A673 (cell line): Measurements from ENCODE around the gene UBE2U. TPM values are rescaled to one million over a fixed set of nuclear protein-coding genes. Genes with fewer than 3 reads are reported as not detected.

Experiments
- BruUV-seq: library from RNA; stranded (reverse); fragments of 400-500 nt; replicated peaks from 2 replicates; lab custom pipeline; 2021; lab: Mats Ljungman, UMichigan
- CTCF ChIA-PET: fragments of 300-600 bp; sonication (Branson Sonifier 250); formaldehyde crosslinking; loops from one replicate; lab custom pipeline; 2022; ENCODE audit warnings: antibody characterized with exemption; lab: Charles Lee
- POLR2A ChIA-PET: fragments of 300-600 bp; sonication (Branson Sonifier 250); formaldehyde crosslinking; loops from one replicate; lab custom pipeline; 2022; ENCODE audit warnings: antibody characterized with exemption; ENCODE audit not compliant: low non-redundant PET; lab: Charles Lee
- DNase-seq: peaks from one replicate; pipeline ENCODE4 v3.0.0-alpha.2; 2015; ENCODE audit warnings: low spot score
- H3K27ac ChIP-seq: fragments of 200-600 bp; sonication (generic); 2 replicates; pipeline ENCODE4 v1.5.1; 2016; ENCODE audit warnings: mixed run types, low read depth, mild to moderate bottlenecking, mixed read lengths, antibody characterized with exemption, low read length; ENCODE audit not compliant: poor library complexity, severe bottlenecking
- H3K27me3 ChIP-seq: fragments of 200-600 bp; sonication (generic); replicated peaks from 2 replicates; pipeline ENCODE4 v1.6.1; 2017; ENCODE audit warnings: mixed run types, low read depth, mild to moderate bottlenecking, mixed read lengths, antibody characterized with exemption, low read length; ENCODE audit not compliant: insufficient read depth, poor library complexity
- H3K36me3 ChIP-seq: fragments of 200-600 bp; sonication (generic); 2 replicates; pipeline ENCODE4 v1.6.1; 2016; ENCODE audit warnings: mixed run types, mild to moderate bottlenecking, mixed read lengths, antibody characterized with exemption, low read length; ENCODE audit not compliant: insufficient read depth, poor library complexity, severe bottlenecking
- H3K4me1 ChIP-seq: fragments of 200-600 bp; sonication (generic); 2 replicates; pipeline ENCODE4 v1.6.1; 2017; ENCODE audit warnings: mixed run types, mild to moderate bottlenecking, mixed read lengths, antibody characterized with exemption, low read length; ENCODE audit not compliant: insufficient read depth, poor library complexity, severe bottlenecking
- H3K4me3 ChIP-seq: fragments of 200-600 bp; sonication (generic); 2 replicates; pipeline ENCODE4 v1.5.1; 2016; ENCODE audit warnings: low read depth, mixed run types, mild to moderate bottlenecking, mixed read lengths, low read length; ENCODE audit not compliant: poor library complexity, severe bottlenecking
- H3K9me3 ChIP-seq: fragments of 200-600 bp; sonication (generic); 2 replicates; pipeline ENCODE4 v1.6.1; 2016; ENCODE audit warnings: mixed run types, low read depth, mild to moderate bottlenecking, mixed read lengths, antibody characterized with exemption, low read length; ENCODE audit not compliant: poor library complexity, severe bottlenecking
- EZH2 ChIP-seq: fragments of 200-600 bp; sonication (generic); IDR thresholded peaks from 2 replicates; pipeline ENCODE4 v1.6.1; 2017; ENCODE audit warnings: borderline replicate concordance, low read depth, mild to moderate bottlenecking, mixed read lengths, antibody characterized with exemption, low read length; ENCODE audit not compliant: poor library complexity, severe bottlenecking
- intact Hi-C: fragments of 100-400 bp; cut with micrococcal nuclease; formaldehyde crosslinking; loops from one replicate; pipeline ENCODE4 v1.10.0; 2022; ENCODE audit not compliant: unreplicated experiment
- total RNA-seq: library from RNA; stranded (reverse); gene quantifications from 2 replicates; pipeline ENCODE4 v1.2.3, GENCODE V29; 2021
- TF ChIP-seq, protein P1 (sequence below): fragments of 300-800, 200-600 bp; sonication (generic); conservative IDR thresholded peaks from 2 replicates; pipeline ENCODE4 v1.5.1; 2017; ENCODE audit warnings: low read depth, mild to moderate bottlenecking, antibody characterized with exemption, low read length, moderate library complexity, mixed read lengths

Gene UBE2U
- total RNA-seq, 1 experiment from 2014 or later, result not detected

DNA sequence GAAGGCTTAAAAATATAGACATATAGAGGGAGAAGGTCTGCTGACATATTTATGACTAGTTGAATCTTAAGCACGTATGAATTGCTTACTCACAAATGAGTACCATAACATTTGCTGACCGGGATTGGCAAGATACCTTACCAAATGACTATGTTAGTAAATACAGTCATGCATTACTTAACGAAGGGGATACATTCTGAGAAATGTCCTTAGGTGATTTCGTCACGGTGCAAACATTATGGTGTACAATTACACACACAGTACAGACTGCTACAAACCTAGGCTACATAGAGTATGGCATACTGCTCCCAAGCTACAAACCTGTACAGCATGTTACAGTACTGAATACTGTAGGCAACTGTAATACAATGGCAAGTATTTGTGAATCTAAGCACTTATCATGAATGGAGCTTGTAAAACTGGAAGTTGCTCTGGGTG lies 19.4 kb upstream of the UBE2U start:
- H3K27me3 ChIP-seq, result no peaks in the 10 kb centered on the region
- no peaks in the 10 kb centered on the region for H3K9me3 ChIP-seq
- H3K4me3 ChIP-seq, result no peak overlapping the region
- H3K4me1 ChIP-seq, result peaks cover 9% of the 10 kb centered on the region
- no TSS peak for BruUV-seq
- H3K27ac ChIP-seq, result no peak overlapping the region
- CTCF ChIA-PET, result no interaction called here
- H3K36me3 ChIP-seq, result no peaks in the 10 kb centered on the region
- TF ChIP-seq EZH2, result no peak
- TF ChIP-seq, protein P1, sequence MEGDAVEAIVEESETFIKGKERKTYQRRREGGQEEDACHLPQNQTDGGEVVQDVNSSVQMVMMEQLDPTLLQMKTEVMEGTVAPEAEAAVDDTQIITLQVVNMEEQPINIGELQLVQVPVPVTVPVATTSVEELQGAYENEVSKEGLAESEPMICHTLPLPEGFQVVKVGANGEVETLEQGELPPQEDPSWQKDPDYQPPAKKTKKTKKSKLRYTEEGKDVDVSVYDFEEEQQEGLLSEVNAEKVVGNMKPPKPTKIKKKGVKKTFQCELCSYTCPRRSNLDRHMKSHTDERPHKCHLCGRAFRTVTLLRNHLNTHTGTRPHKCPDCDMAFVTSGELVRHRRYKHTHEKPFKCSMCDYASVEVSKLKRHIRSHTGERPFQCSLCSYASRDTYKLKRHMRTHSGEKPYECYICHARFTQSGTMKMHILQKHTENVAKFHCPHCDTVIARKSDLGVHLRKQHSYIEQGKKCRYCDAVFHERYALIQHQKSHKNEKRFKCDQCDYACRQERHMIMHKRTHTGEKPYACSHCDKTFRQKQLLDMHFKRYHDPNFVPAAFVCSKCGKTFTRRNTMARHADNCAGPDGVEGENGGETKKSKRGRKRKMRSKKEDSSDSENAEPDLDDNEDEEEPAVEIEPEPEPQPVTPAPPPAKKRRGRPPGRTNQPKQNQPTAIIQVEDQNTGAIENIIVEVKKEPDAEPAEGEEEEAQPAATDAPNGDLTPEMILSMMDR, result no peak
- POLR2A ChIA-PET, result no interaction called here
- DNase-seq, result no peak
- intact Hi-C loops, result no loop called here

DNA sequence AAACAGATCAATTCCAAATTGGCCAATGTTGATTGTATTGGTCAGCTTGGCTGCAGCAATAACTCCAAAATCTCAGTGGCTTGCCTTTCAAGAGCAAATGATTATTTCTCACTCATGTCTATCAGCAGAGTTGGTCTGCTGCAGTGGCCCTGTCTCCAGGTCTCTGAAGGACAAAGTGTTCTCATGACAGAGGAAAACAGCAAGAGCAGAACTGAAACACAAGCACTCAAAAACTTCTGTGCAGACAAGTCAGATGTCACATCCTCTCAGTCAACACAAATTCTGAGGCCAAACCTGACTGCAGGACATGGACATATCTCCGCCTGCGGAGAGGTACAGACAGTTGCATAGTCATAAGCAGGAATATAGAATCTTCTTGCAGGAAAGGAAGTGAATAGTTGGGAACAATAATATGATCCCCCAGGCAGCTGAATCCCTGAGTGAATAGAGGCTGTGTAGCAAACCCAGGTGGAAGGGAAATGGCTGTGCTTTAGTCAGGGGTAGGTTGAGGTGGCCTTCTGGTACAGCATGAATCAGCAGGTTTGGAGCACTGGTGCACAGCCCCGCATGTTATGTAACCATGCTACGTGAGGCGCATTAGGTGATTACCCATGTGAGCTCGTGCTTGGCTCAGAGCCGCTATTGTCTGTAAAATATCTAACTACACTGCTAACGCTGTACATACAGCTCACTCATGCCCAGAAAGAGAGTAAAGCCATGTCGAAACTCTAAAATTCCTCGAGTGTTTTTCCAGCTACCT lies 17.1 kb upstream of the UBE2U start:
- BruUV-seq, result no TSS peak
- no peak for DNase-seq
- H3K27ac ChIP-seq, result no peak overlapping the region
- ChIA-PET CTCF (no interaction called here), POLR2A (interaction anchor here (0.6 kb wide), 1 partner anchor 315 kb away, joined by 4 read pairs; no protein-coding TSS in a partner anchor)
- no peaks in the 10 kb centered on the region for H3K27me3 ChIP-seq
- H3K36me3 ChIP-seq, result no peaks in the 10 kb centered on the region
- no peak overlapping the region for H3K4me3 ChIP-seq
- TF ChIP-seq, protein P1, result no peak
- TF ChIP-seq EZH2, result no peak
- H3K4me1 ChIP-seq, result peaks cover 9% of the 10 kb centered on the region
- intact Hi-C loops, result no loop called here
- no peaks in the 10 kb centered on the region for H3K9me3 ChIP-seq

- Histone ChIP-seq H3K27ac (no peak overlapping the region), H3K27me3 (no peaks in the 10 kb centered on the region), H3K4me3 (no peak overlapping the region), H3K36me3 (no peaks in the 10 kb centered on the region), H3K9me3 (no peaks in the 10 kb centered on the region), H3K4me1 (peaks cover 9% of the 10 kb centered on the region)
- CTCF ChIA-PET, result no interaction called here
- no TSS peak for BruUV-seq
- intact Hi-C loops, result no loop called here
- POLR2A ChIA-PET, result interaction anchor here (0.6 kb wide), 1 partner anchor 315 kb away, joined by 4 read pairs; no protein-coding TSS in a partner anchor
- TF ChIP-seq, protein P1, result no peak
- no peak for TF ChIP-seq EZH2
- no peak for DNase-seq
Measured at GRCh38 chr1:64186898-64187280, 16.5 kb upstream of the UBE2U start.
